IMR-90 (cell line): Measurements from ENCODE around the gene EFHC1. TPM values are rescaled to one million over a fixed set of nuclear protein-coding genes. Genes with fewer than 3 reads are reported as not detected.

Experiments used
- ATAC-seq: fragments of 200-7000 bp; cut with Tn5 transposase; 2 replicates; pipeline ENCODE4 v1.9.1; 2020; ENCODE audit warnings: low read depth, mild to moderate bottlenecking, moderate library complexity
- BruUV-seq: library from RNA; stranded (reverse); fragments of 400-500 nt; replicated peaks from 2 replicates; lab custom pipeline; 2021; lab: Mats Ljungman, UMichigan
- CTCF ChIA-PET: fragments of 300-600 bp; formaldehyde crosslinking; extraction: SDS; loops from one replicate; lab custom pipeline; 2021; ENCODE audit warnings: antibody characterized with exemption; lab: Yijun Ruan, JAX
- POLR2A ChIA-PET: fragments of 300-600 bp; sonication (Branson Sonifier 250); formaldehyde crosslinking; loops from one replicate; lab custom pipeline; 2022; ENCODE audit warnings: antibody characterized with exemption; ENCODE audit not compliant: unreplicated experiment; lab: Charles Lee
- DNase-seq: peaks from one replicate; pipeline ENCODE4 v3.0.0; 2013
- H2AFZ ChIP-seq: replicated peaks from 2 replicates; pipeline ENCODE3; 2013; ENCODE audit warnings: low read length, mild to moderate bottlenecking; ENCODE audit not compliant: poor library complexity
- H2AK5ac ChIP-seq: 2 replicates; pipeline ENCODE4 v1.6.1; 2013; ENCODE audit warnings: low read depth, low read length, inconsistent platforms
- H2AK9ac ChIP-seq: replicated peaks from 2 replicates; pipeline ENCODE3; 2013; ENCODE audit warnings: mild to moderate bottlenecking, low read depth, low read length, moderate library complexity; ENCODE audit not compliant: poor library complexity
- H2BK120ac ChIP-seq: 2 replicates; pipeline ENCODE4 v1.6.1; 2013; ENCODE audit warnings: low read depth, low read length, inconsistent platforms
- H2BK15ac ChIP-seq: 3 replicates; pipeline ENCODE4 v1.6.1; 2013; ENCODE audit warnings: low read depth, low read length, inconsistent platforms
- H2BK20ac ChIP-seq: 2 replicates; pipeline ENCODE4 v1.6.1; 2013; ENCODE audit warnings: low read depth, mild to moderate bottlenecking, inconsistent platforms, low read length, moderate library complexity
- H2BK5ac ChIP-seq: 2 replicates; pipeline ENCODE4 v1.6.1; 2013; ENCODE audit warnings: mild to moderate bottlenecking, low read depth, low read length, inconsistent platforms; ENCODE audit not compliant: poor library complexity, severe bottlenecking
- H3K14ac ChIP-seq: replicated peaks from 2 replicates; pipeline ENCODE4 v1.6.1; 2013; ENCODE audit warnings: low read depth, low read length, inconsistent platforms
- H3K18ac ChIP-seq: 2 replicates; pipeline ENCODE4 v1.6.1; 2013; ENCODE audit warnings: low read depth, low read length, control low read depth
- H3K23ac ChIP-seq: 2 replicates; pipeline ENCODE4 v1.6.1; 2013; ENCODE audit warnings: low read depth, low read length, inconsistent platforms
- H3K27ac ChIP-seq: 2 replicates; pipeline ENCODE4 v1.5.1; 2013; ENCODE audit warnings: mild to moderate bottlenecking, control low read depth, low read length; ENCODE audit not compliant: insufficient read depth
- H3K27me3 ChIP-seq: 2 replicates; pipeline ENCODE4 v1.6.1; 2013; ENCODE audit warnings: low read length; ENCODE audit not compliant: control insufficient read depth, insufficient read depth
- H3K36me3 ChIP-seq: 2 replicates; pipeline ENCODE4 v1.6.1; 2013; ENCODE audit warnings: low read length, mixed read lengths; ENCODE audit not compliant: control insufficient read depth, insufficient read depth
- H3K4ac ChIP-seq: 2 replicates; pipeline ENCODE4 v1.6.1; 2013; ENCODE audit warnings: low read depth, low read length, inconsistent platforms
- H3K4me1 ChIP-seq: 2 replicates; pipeline ENCODE4 v1.6.1; 2013; ENCODE audit warnings: low read length, mixed read lengths; ENCODE audit not compliant: control insufficient read depth, insufficient read depth
- H3K4me2 ChIP-seq: 2 replicates; pipeline ENCODE4 v1.6.1; 2013; ENCODE audit warnings: low read depth, mild to moderate bottlenecking, control low read depth, low read length, moderate library complexity
- H3K4me3 ChIP-seq: 2 replicates; pipeline ENCODE4 v1.5.1; 2013; ENCODE audit warnings: low read depth, mild to moderate bottlenecking, control low read depth, low read length, moderate library complexity; ENCODE audit not compliant: insufficient read depth
- H3K56ac ChIP-seq: 2 replicates; pipeline ENCODE4 v1.6.1; 2013; ENCODE audit warnings: low read length, inconsistent platforms; ENCODE audit not compliant: insufficient read depth; ENCODE audit errors: extremely low read depth
- H3K79me1 ChIP-seq, 2 experiments: 2 replicates each; pipeline ENCODE4 v1.6.1; 2013; ENCODE audit warnings: low read length in 2 of 2, inconsistent platforms in 1 of 2, low read depth in 1 of 2
- H3K9ac ChIP-seq: 2 replicates; pipeline ENCODE4 v1.6.1; 2013; ENCODE audit warnings: low read depth, low read length, control low read depth
- H3K9me1 ChIP-seq: 2 replicates; pipeline ENCODE4 v1.6.1; 2013; ENCODE audit warnings: low read length, inconsistent platforms; ENCODE audit not compliant: insufficient read depth
- H3K9me3 ChIP-seq: 2 replicates; pipeline ENCODE4 v1.6.1; 2013; ENCODE audit warnings: low read length; ENCODE audit not compliant: control insufficient read depth, insufficient read depth
- H4K20me1 ChIP-seq: 2 replicates; pipeline ENCODE4 v1.6.1; 2013; ENCODE audit warnings: low read length, inconsistent platforms; ENCODE audit not compliant: insufficient read depth
- H4K5ac ChIP-seq: 2 replicates; pipeline ENCODE4 v1.6.1; 2013; ENCODE audit warnings: mild to moderate bottlenecking, low read depth, low read length, control low read depth
- H4K8ac ChIP-seq, 2 experiments: 2 replicates each; pipeline ENCODE4 v1.6.1; 2013; ENCODE audit warnings: low read depth in 2 of 2, low read length in 2 of 2, control low read depth in 1 of 2, inconsistent platforms in 1 of 2
- H4K91ac ChIP-seq: 2 replicates; pipeline ENCODE4 v1.6.1; 2013; ENCODE audit warnings: low read depth, low read length, inconsistent platforms; ENCODE audit not compliant: insufficient read depth
- CTCF ChIP-seq: conservative IDR thresholded peaks from 2 replicates; pipeline ENCODE4 v1.5.1; 2012; ENCODE audit warnings: mild to moderate bottlenecking, low read depth, low read length, improper control_type of control experiment
- NFE2L2 ChIP-seq: fragments of 150-350 bp; IDR thresholded peaks from 2 replicates; pipeline ENCODE4 v1.6.1; 2016; ENCODE audit warnings: low read depth, mild to moderate bottlenecking, low read length
- WGBS, 2 experiments: methylation state at CpG; one replicate each; pipeline versions ENCODE4 v1.1.5 to v1.1.7; 2013; ENCODE audit warnings: missing lambda C conversion rate in 2 of 2; ENCODE audit not compliant: insufficient read length in 1 of 2; ENCODE audit errors: extremely low coverage in 2 of 2; 5-methylcytosine and 5-hydroxymethylcytosine counted together
- dilution Hi-C: fragments of 300-500 bp; cut with HindIII; formaldehyde crosslinking; loops from one replicate; pipeline ENCODE4 v1.14.3; 2018; ENCODE audit warnings: low sequenced_read_pairs; ENCODE audit not compliant: unreplicated experiment
- in situ Hi-C: fragments of 300-500 bp; cut with MboI; formaldehyde crosslinking; loops from 3 replicates; pipeline ENCODE4 v1.14.3; 2019; ENCODE audit warnings: low sequenced_read_pairs, inconsistent platforms, mixed read lengths
- intact Hi-C: fragments of 100-400 bp; cut with micrococcal nuclease; formaldehyde crosslinking; loops from 2 replicates; pipeline ENCODE4 v1.10.0; 2022
- polyA plus RNA-seq, 3 experiments: library from polyadenylated mRNA; depleted of rRNA; stranded (reverse); fragments of >200 nt; gene quantifications; 2 replicates each; pipeline ENCODE4 v1.2.3, GENCODE V29; 2012; ENCODE audit warnings: low replicate concordance in 1 of 3
- total RNA-seq: library from RNA; depleted of rRNA; stranded (reverse); fragments of >200 nt; gene quantifications from 2 replicates; pipeline ENCODE4 v1.2.3, GENCODE V29; 2012

EFHC1 gene
- total and polyA plus RNA-seq, 2 of the 4 experiments (the other 2 are of a cell fraction), result 14.0 to 23.0 TPM

- CTCF ChIA-PET, result no interaction called here
These were observed 24.2 kb upstream of the EFHC1 start for GRCh38 chr6:52395969-52396368.

More at GRCh38 chr6:52395969-52396368, 24.2 kb upstream of the EFHC1 start:
- H3K4me2 ChIP-seq, result no peak overlapping the region
- peaks cover 2% of the 10 kb centered on the region; the same call in 1 of the 2 replicates for H3K4me1 ChIP-seq
- H2BK5ac ChIP-seq, result no peak overlapping the region
- H3K27me3 ChIP-seq, result no peaks in the 10 kb centered on the region
- no peak overlapping the region for H3K9ac ChIP-seq
- no peak overlapping the region for H3K14ac ChIP-seq
- no peaks in the 10 kb centered on the region for H3K36me3 ChIP-seq
- no peak overlapping the region for H2BK120ac ChIP-seq
- no peak for DNase-seq
- ATAC-seq, result no peak
- H3K18ac ChIP-seq, result no peak overlapping the region
- H3K4me3 ChIP-seq, result no peak overlapping the region
- no peak overlapping the region for H2AK5ac ChIP-seq
- no peaks in the 10 kb centered on the region for H4K20me1 ChIP-seq
- H4K5ac ChIP-seq, result no peak overlapping the region
- no peak overlapping the region for H4K91ac ChIP-seq
- H4K8ac ChIP-seq, result no peak overlapping the region
- in situ Hi-C loops (loop anchor here (5.0 to 10.0 kb wide), 2 partner anchors 104 to 231 kb away; no protein-coding TSS in a partner anchor), dilution Hi-C loops (no loop called here), intact Hi-C loops (loop anchor here (5.0 kb wide), 1 partner anchor 44 kb away; no protein-coding TSS in a partner anchor)
- no peaks in the 10 kb centered on the region for H3K9me3 ChIP-seq
- no peak overlapping the region for H3K56ac ChIP-seq
- no peak overlapping the region for H3K23ac ChIP-seq
- TF ChIP-seq CTCF (no peak), NFE2L2 (no peak)
- H2AFZ ChIP-seq, result no peak overlapping the region
- H2AK9ac ChIP-seq, result no peak overlapping the region
- H3K27ac ChIP-seq, result no peak overlapping the region
- H2BK15ac ChIP-seq, result no peak overlapping the region
- POLR2A ChIA-PET, result no interaction called here
- no peak overlapping the region for H2BK20ac ChIP-seq
- 67% methylated on average over 1 of the region's 2 CpGs; no CpG with 5 or more reads in 1 of the 2 experiments for WGBS, 2 experiments
- no TSS peak for BruUV-seq
- H3K4ac ChIP-seq, result no peak overlapping the region
- H3K79me1 ChIP-seq, result no peaks in the 10 kb centered on the region
- H3K9me1 ChIP-seq, result peaks cover 4% of the 10 kb centered on the region; the same call in 1 of the 2 replicates
